Stimulated activated CD4-positive, alpha-beta T cell treated with anti-CD3 and anti-CD28 coated beads, Interleukin-2, amount 100 ng/mL, for 4 hours (primary cell): ENCODE results near the gene GSTA4.
A peak's percentile ranks its signal among the peaks of the same experiment; 100 is the strongest.

Experiments
- DNase-seq: peaks from one replicate; pipeline ENCODE4 v3.0.0-alpha.2; 2020; ENCODE audit warnings: low read depth

Gene GSTA4, protein sequence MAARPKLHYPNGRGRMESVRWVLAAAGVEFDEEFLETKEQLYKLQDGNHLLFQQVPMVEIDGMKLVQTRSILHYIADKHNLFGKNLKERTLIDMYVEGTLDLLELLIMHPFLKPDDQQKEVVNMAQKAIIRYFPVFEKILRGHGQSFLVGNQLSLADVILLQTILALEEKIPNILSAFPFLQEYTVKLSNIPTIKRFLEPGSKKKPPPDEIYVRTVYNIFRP

DNA sequence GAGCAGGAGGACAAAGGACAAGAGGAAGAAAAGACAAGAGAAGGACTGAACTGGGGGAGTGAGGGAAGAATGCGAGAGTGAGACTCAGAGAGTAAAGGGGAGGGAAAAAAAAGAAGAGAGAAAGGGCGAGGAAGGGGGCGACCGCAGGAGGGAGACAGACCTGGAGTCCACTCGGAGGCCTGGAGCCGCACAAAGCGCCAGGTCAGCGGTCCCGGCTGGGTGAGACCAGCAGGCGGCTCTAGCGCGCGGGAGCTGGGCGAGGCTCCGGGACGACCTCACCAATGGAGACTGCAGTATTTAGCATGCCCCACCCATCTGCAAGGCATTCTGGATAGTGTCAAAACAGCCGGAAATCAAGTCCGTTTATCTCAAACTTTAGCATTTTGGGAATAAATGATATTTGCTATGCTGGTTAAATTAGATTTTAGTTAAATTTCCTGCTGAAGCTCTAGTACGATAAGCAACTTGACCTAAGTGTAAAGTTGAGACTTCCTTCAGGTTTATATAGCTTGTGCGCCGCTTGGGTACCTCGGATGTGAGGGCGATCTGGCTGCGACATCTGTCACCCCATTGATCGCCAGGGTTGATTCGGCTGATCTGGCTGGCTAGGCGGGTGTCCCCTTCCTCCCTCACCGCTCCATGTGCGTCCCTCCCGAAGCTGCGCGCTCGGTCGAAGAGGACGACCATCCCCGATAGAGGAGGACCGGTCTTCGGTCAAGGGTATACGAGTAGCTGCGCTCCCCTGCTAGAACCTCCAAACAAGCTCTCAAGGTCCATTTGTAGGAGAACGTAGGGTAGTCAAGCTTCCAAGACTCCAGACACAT lies at the start of gene GSTA4:
TSS of gene GSTA4 (minus strand) at position 196 of the 824 bp plus-strand sequence. CDS start 1,041 bp downstream, outside the sequence.
- peak; percentile 81 for DNase-seq

DNA sequence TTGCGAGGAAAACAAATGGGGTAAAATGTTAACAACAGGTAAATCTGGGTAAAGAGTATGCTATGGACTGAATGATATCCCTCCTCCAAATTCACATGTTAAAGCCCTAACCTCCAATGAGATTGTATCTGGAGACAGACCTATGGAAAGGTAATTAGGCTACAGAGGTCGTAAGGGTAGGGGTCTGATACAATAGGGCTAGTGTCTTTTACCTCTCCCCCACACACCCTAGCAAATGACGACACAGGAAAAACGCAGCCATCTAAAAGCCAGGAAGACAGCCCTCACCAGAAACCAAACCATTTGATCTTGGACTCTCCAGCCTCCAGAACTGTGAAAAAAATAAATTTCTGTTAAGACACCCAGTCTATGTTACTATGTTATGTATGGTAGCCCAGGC lies 49.5 kb upstream of the GSTA4 start:
- no peak for DNase-seq

DNA sequence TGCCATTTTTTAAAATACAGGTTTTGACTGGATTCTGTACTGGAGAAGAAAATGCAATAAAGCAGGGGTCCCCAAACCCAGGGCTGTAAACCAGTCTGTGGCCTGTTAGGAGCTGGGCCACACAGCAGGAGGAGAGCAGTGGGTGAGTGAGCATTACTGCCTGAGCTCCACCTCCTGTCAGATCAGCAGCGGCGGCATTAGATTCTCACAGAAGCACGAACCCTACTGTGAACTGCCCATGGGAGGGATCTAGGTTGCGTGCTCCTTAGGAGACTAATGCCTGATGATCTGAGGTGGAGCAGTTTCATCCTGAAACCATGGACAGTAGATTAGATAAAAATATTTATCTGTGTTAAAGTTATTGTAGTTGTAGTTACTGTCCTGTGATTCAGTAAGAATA lies 49.0 kb upstream of the GSTA4 start:
- no peak for DNase-seq

DNA sequence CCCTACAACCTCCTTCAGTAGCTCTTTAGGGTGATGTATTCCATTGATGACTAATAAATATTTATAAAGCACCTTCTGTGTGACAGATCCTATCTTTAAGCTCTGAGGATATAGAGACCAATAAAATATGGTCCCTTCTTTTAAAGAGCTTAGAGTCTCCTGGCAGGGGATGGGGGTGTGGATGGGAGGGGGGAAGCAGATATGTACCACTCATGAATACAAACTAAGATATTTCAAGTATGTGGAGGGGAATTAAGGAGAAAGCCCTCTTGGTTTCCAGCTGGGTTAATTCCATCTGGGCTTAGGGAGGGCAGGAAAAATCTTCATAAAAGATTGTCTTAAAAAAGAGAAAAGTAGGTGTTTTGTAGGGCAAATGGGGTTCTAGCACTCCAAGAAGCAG lies 48.5 kb upstream of the GSTA4 start:
- no peak for DNase-seq

DNA sequence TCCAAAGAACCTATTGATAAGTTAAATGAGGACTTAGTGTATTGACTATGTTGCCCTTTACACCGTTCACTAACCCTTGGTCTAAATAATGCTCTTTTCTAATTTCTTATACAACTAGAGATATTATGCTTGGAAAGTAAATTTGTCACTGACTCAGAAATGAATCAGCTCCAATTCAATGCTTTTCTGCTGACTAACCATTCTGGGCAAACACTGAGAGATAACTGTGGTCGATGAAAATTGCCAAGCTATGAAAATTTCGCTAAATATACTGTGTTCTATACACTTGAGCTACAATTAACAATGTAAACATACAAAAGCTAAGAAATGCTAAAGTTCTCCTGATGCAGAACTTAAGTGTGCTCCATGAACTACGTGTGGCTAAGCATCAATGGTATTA lies 47.0 kb upstream of the GSTA4 start:
- no peak for DNase-seq

DNA sequence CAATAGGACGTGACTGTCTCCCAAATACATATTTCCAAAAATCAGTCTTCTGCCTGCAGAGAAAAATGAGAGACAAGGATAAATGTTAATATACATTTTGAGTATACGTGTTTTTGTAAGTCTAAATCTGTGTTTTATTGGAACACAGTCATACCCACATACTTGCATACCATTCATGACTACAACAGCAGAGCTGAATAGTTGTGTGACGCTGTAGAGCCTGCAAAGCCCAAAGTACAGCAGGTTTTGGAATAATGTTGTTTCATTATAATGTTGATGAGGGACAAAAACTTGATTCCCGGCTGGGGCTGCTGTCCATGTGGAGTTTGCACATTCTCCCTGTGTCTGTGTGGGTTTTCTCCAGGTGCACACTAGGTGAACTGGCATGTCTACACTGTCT lies 46.3 kb upstream of the GSTA4 start:
- no peak for DNase-seq

DNA sequence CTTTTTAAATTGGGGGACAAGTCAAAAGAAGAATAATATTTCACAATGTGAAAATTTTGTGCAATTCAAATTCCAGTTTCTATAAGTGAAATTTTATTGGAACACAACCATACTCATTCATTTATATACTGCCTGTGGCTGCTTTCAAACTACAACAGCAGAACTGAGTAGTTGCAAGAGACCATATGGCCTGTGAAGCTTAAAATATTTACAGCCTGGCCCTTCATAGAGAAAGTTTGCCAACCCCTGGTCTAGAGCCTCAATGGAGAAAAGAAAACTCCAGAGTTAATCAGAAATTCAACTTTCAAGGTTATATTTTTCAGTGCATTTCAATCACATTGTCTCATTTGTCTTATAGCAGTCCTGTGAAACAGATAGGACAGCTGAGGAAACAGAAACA lies 43.5 kb upstream of the GSTA4 start:
- no peak for DNase-seq

DNA sequence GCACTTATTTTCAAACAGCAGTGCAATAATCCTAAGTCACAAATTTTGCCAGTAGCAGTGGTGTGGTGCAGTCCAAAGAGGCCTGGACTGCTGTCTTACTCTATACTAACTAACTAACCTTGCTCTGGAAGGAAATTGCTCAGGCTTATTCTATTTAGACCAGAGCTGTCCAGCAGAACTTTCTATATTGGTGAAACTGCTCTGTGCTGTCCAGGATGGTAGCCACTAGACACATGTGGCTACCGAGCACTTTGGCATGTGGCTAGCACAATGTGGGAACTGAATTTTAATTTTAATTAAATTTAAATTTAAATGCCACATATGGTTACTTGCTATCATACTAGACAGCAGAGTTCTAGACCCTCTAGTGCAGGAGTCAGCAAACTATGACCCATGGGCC lies 43.1 kb upstream of the GSTA4 start:
- no peak for DNase-seq

DNA sequence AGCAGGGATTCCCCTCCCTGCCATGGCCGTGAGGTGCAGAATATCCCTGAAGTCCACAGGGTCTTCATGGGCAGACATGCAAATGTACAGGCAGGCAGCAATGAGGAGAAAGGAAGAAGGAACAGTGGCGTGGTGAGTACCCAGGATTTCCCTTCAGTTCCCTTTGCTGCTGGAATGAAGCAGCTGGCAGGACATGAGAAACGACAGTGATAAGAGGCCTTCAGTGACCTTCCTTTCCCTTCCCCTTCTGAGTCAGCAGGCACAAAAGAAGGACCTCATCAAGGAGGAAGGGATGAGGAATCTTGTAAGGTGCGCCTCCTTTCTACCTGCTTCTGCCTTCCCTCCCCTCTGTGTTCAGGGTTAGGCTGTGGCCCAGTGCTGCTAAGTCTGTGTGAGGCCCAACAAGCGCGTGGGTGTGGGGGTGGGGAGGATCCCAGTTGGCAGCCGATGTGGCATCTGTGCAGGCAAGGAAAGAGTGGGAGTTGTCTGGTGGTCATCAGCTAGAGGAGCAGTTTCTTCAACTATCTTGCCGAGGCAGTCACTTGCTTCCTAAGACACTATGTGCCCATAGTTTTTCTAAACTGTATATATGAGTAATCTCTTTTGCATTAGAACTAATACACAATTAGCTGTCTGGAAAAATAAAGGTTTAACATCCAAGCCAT lies 40.6 kb upstream of the GSTA4 start:
- DNase-seq, result no peak

DNA sequence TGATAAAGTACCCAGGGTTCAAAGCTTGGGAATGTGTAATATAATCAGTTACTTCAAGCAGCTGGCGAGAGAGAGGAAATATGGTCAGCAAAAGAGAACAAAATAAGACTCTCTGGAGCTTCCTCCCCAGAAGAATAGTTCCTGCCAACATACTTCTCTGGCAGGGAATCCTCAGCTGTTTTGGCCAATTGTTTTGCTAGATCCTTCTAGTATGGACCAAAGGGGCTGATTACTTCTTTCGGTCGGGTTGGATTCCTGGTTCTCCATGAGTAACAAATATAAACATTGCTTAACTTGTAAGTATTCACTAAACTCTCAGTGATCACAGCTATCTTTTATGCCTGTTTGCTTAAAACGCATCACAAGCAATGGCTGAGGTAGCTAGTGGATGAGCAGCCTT lies 38.7 kb upstream of the GSTA4 start:
- DNase-seq, result no peak

DNA sequence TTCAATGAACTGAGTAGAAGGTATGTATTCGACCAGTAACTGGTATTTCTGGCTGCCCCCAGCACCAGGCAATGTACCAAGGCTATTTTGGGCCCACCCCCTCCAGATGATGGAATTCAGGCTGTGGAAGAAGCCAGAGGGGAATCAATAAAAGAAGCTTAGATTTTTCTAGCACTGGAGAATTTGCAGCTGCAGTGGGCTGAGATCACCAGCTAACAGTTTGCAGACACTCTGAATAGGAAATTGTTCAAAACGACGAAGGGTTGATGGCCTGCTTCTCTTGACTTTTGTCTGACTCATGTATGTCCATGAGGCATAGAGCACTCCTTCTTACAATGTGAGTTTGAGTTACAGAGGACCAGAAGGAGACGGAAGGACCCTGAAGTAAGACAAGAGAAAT lies 37.8 kb upstream of the GSTA4 start:
- DNase-seq, result no peak

DNA sequence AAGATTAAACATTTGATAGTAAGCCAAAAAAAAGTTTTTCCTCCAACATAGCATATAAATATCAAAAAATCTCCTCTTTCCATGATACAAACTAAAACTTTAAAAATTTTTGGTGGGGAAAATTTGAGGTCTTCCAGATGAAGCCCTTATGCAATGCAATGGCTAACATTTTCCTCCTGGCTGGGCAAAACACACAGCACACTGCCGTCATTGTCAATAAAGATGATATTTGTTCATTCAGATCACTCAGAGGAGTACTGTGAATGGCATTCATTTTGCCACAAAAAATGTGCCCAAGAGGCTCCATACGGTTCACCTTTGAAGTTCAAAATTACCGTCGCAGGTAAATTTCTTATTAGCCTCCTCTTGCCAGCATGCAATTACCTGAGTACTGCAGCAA lies 36.2 kb upstream of the GSTA4 start:
- no peak for DNase-seq

DNA sequence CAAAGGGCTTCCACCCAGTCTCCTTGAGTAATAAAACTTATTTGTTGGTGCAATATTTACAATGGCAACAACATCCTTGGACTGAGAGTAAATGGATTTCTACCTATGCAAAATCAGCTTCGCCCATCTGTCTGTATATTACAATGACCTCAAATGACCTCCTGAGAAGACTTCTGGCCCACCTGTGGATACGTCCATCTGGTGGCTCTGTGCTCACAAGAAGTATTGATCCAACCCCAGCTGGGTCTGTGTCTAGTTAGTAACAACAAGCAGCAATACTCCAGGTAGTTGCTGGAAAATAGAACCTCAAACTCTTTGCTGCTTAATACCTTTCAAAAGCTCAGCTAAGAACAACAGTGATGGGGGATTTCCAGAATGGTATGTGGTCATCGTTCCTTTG lies 34.7 kb upstream of the GSTA4 start:
- no peak for DNase-seq

DNA sequence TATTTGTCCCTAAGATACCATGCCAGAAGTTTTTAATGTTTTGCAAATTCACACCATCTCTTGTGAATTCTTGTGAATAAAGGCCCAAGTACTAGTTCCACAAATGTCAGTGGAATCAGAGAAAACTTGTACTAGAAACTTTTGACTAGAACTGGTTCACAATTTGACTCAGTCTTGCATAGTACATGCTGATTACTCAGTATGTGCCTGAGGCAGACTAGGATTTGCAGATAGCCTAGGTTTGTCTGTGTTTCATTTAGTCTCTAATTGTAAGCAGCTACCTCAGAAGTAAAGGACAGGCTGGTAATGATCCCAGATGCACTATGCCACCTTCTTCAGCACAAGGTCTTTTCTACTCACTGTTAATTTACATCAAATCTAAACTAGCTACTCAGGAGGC lies 34.2 kb upstream of the GSTA4 start:
- no peak for DNase-seq

DNA sequence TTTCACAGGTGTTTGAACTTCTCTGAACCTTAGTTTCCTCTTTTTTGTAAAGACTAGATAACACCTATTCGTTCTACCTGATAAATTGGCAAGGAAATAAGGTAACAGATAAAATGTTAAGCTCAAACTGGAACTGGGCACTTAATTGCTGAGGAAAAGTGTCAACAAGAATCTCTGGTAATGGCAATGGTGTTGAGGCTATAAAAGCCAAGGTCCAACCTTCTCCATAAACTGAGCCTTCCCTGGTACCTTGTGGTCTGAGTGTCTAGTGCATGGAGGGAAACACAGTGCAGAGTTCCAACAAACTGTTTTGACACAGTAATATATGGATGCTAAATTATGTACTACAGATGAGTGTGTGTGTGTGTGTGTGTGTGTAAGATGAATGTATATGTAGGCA lies 33.4 kb upstream of the GSTA4 start:
- DNase-seq, result no peak

DNA sequence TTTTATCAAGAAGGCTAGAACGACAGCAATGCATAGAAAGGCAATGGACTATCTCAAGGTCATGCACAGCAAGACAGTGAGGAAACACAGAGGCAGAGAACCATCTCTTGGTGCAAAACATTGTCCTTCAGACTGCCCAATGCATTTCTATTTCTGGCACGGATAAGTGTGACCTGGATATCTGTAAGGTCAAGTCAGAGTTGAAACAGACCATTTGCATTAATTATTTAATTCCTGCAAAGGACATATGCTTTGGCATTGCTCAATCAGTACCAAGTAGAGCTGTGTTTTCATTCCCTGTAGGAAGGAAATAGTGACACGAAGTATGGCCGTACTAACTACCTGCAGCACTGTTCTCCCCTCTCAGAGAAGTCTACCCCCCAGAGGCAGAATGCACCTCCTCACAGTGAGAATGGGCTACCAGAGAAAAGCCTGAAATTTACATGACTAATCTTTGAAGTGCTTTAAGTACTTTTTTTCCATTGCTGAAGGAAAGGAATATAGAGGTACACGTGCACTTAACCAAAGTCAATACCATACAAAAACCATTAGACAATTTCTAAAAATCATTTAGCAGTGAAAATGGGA lies 32.1 kb upstream of the GSTA4 start:
- DNase-seq, result no peak

DNA sequence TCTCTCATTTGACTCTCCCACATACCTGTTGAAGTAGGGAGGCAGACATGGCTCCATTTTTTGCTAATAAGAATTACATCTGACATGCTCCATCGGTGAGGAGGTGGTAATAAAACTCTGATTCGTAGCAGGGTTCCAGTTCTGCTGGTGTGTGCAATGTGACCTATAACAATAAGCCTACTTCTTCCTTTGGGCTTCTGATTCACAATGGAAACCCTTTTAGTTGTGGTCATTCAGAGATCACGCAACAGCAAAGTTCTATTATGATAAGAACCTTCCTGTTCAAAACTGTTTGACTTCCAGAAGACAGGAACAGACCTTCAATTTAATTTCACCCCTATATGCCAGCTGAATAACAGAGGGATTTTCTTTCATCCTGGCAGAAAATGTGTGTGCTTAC lies 31.4 kb upstream of the GSTA4 start:
- no peak for DNase-seq

DNA sequence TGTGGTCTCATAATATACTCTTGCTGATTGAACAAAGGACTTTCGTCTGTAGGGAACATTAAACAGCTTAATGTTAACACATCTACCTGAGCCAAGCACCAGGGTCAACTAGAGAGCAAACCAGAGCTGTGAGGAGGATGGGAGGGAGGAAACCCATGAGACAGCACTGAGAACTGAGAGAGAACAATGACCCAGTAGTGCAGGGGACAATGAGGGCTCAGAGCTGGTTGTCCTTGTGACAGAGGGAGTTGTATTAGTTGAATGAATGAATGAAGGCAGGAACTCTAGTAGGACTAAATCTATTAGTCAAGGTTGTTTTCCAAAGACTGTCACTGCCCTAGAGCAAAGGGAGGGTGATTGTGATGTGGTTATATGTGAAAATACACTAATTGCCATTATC lies 28.2 kb upstream of the GSTA4 start:
- DNase-seq, result no peak

DNA sequence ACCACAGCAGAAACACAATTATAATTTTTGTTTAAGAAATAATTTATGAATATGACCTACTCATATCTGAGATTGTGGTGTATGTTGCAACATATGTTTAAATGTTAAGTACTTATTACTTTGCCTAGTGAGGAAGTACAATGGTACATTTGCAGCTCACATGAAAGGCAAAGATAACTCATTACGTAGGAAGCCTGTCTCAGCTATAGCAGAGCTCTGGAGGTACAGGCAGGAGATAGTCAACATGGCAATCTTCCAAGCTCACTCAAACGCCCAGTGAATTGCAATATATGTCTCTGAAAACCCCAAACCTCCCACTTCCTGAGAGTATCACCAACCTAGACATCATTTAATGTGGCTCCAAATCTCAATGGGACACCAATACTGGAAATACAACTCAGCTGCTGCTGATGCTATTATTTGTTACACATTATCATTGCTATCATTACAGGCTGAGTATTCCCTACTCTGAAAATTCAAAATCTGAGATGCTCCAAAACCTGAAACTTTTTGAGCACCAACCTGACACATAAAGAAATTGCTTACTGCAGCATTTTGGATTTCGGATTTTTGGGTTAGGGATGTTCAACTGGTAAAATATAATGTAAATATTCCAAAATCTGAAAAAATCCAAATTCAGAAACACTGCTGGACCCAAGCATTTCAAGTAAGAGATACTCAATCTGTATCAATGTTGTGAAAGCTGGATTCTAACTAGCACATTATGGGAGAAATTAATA lies 25.1 kb upstream of the GSTA4 start:
- no peak for DNase-seq

DNA sequence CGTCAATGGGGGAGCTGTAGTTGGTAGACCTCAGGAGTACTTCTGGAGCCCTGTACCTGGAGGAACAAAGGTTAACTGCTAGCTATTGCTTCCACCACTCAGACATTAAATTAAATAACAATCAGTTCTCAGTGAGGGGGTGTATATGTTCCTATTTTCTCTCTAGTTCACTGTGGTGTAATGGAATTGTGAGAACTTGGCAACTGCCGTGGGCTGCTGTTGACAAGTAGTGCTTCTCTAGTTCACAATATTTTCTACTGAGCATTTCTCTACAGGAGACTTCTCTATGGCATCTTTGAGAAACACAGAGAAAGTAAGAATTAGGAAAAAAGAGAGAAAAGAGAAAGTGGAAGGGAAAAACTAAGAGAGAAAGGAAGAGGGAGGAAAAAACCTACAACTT lies 23.4 kb upstream of the GSTA4 start:
- DNase-seq, result no peak

DNA sequence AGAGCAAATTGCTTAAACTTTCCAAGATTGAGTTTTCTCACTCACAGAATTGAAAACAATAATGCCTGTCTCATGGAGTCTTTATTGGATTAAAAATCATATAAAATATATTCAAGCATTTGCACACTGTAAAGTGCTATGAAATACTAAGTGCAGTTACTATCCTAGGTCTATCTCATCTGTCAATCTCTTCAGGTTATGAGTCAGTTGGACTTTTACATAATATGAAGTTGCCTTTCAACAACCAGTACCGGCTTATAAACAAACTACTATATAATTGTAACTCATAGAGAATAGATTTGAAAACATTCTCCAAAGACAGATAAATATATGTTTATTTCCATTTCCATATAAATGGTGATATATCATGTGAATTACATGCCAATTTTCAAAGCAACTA lies 20.4 kb upstream of the GSTA4 start:
- DNase-seq, result no peak

DNA sequence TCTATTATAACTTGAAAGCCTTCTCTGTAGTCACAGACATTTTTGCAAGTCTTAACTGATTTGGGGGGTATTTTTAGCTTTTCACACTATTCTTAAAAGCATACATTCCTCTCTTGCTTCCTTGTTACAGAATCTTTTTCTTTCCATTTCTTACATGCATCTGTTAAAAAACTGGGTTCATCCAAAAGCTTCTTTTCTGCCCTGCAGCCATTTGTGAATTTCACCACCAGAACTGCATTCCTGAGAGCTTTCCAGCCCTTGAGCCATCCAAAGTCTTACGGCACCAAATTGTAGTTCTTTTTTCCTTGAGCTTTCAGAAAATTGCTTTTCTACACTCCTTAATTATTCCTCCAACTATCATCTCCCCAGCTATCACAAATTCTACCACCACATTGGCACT lies 19.7 kb upstream of the GSTA4 start:
- no peak for DNase-seq
